Effector memory CD8-positive, alpha-beta T cell (primary cell): Measurements from ENCODE around the gene CD40LG.
A peak's percentile ranks its signal among the peaks of the same experiment; 100 is the strongest.

Experiments
- ATAC-seq: fragments of 150-1000 bp; cut with Tn5 transposase; replicated peaks from 2 replicates; pipeline ENCODE4 v1.10.0; 2021; ENCODE audit warnings: mild to moderate bottlenecking, moderate library complexity
- DNase-seq, 3 experiments: peaks; one replicate each; pipeline ENCODE4 v3.0.0; 2021
- H3K27ac Mint-ChIP-seq, 2 donors: one replicate each; pipeline ENCODE4 v1.8.0; 2022; ENCODE audit warnings: mild to moderate bottlenecking in 2 of 2, mixed read lengths in 2 of 2, moderate library complexity in 2 of 2
- H3K27me3 Mint-ChIP-seq, 2 donors: one replicate each; pipeline ENCODE4 v1.8.0; 2022; ENCODE audit warnings: mixed read lengths in 2 of 2
- H3K36me3 Mint-ChIP-seq: one replicate; pipeline ENCODE4 v1.8.0; 2022; ENCODE audit warnings: mild to moderate bottlenecking, moderate library complexity, mixed read lengths; ENCODE audit not compliant: insufficient read depth
- H3K4me1 Mint-ChIP-seq, 2 donors: one replicate each; pipeline ENCODE4 v1.8.0; 2022; ENCODE audit warnings: low read depth in 2 of 2, mixed read lengths in 2 of 2
- H3K4me3 Mint-ChIP-seq, 2 donors: one replicate each; pipeline ENCODE4 v1.8.0; 2022; ENCODE audit warnings: mild to moderate bottlenecking in 2 of 2, mixed read lengths in 2 of 2, moderate library complexity in 2 of 2
- H3K9me3 Mint-ChIP-seq, 2 donors: one replicate each; pipeline ENCODE4 v1.8.0; 2022; ENCODE audit warnings: mixed read lengths in 2 of 2
- total RNA-seq, 9 experiments: gene quantifications; one replicate each; lab custom pipeline; 2026; lab: John Stamatoyannopoulos, UW

The CD40LG gene
- 11.4 to 99.2 (median 31.5) reads per million in 9 experiments for total RNA-seq

GRCh38 chrX:136647677-136648360, at the start of gene CD40LG:
Gene CD40LG (plus strand): TSS chrX:136648158. CDS start chrX:136648249, 91 bp downstream.
- no peaks in the 10 kb centered on the region for H3K9me3 Mint-ChIP-seq
- H3K36me3 Mint-ChIP-seq = peaks cover 22% of the 10 kb centered on the region
- no peak for DNase-seq
- peak within 1 kb of the TSS; percentile 47 to 77 for H3K4me3 Mint-ChIP-seq
- H3K4me1 Mint-ChIP-seq = peaks cover 13 to 15% of the 10 kb centered on the region in 2 donors
- no peaks in the 10 kb centered on the region for H3K27me3 Mint-ChIP-seq
- no peak for ATAC-seq
- peak within 1 kb of the TSS in 1 of 2 donors; percentile 68 for H3K27ac Mint-ChIP-seq

GRCh38 chrX:136598631-136599030, 49.3 kb upstream of the CD40LG start:
- Mint-ChIP-seq H3K4me1 (peaks cover 8 to 17% of the 10 kb centered on the region in 2 donors), H3K27me3 (no peaks in the 10 kb centered on the region), H3K27ac (no peak overlapping the region), H3K36me3 (no peaks in the 10 kb centered on the region), H3K4me3 (peak overlapping the region in 1 of 2 donors; percentile 42), H3K9me3 (no peaks in the 10 kb centered on the region)
- ATAC-seq (peak; percentile 55), DNase-seq (no peak)

DNA sequence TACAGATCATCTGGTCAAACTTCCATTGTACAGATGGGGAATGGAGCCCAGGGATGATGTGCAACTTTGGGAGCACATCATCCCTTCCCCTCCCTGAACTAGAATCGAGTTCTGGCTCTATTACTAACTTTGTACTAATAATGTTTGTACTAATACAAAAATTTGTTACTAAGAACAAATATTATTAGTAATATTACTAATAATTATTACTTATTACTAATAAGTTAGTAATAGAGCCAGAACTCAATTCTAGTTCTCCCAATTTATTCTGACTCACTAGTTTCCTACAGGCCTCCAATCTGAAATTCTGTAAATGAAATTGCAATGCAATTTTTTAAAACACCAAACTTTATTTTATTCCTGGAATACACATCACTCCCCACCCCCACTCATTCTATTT, 47.9 kb upstream of the CD40LG start:
- Mint-ChIP-seq H3K4me3 (no peak overlapping the region), H3K9me3 (no peaks in the 10 kb centered on the region), H3K36me3 (no peaks in the 10 kb centered on the region), H3K27me3 (no peaks in the 10 kb centered on the region), H3K27ac (no peak overlapping the region), H3K4me1 (peaks cover 10 to 18% of the 10 kb centered on the region in 2 donors)
- ATAC-seq = no peak
- no peak for DNase-seq

DNA sequence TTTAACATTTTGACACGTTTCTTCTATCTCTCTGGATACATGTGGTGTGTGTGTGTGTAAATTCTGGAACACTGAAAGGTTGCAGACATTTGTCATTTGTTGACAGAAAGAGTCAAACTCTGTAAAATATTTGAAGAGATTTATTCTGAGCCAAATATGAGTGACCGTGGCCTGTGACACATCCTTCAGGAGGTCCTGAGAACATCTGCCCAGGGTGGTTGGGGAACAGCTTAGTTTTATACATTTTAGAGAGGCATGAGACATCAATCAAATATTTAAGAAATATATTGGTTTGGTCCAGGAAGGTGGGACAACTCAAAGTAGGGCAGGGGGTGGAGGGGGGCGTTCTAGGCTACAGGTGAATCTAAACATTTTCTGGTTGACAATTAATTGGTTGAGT, 40.7 kb upstream of the CD40LG start:
- Mint-ChIP-seq H3K4me1 (peaks cover 13 to 14% of the 10 kb centered on the region in 2 donors), H3K36me3 (no peaks in the 10 kb centered on the region), H3K27me3 (no peaks in the 10 kb centered on the region), H3K9me3 (no peaks in the 10 kb centered on the region), H3K27ac (no peak overlapping the region), H3K4me3 (no peak overlapping the region)
- ATAC-seq = no peak
- DNase-seq = no peak

- H3K36me3 Mint-ChIP-seq = no peaks in the 10 kb centered on the region
- H3K27me3 Mint-ChIP-seq = no peaks in the 10 kb centered on the region
- H3K4me1 Mint-ChIP-seq = peaks cover 8% of the 10 kb centered on the region in 2 donors
- no peaks in the 10 kb centered on the region for H3K9me3 Mint-ChIP-seq
- ATAC-seq (peak; percentile 82), DNase-seq (peak; percentile 31 to 33 (median 31))
- H3K4me3 Mint-ChIP-seq = peak overlapping the region in 1 of 2 donors; percentile 37
- peak overlapping the region in 1 of 2 donors; percentile 29 for H3K27ac Mint-ChIP-seq
Measured at GRCh38 chrX:136608295-136608933, 39.5 kb upstream of the CD40LG start.

- ATAC-seq (peak; percentile 72), DNase-seq (no peak)
- Mint-ChIP-seq H3K4me1 (no peaks in the 10 kb centered on the region), H3K4me3 (no peak overlapping the region), H3K27ac (no peak overlapping the region), H3K36me3 (no peaks in the 10 kb centered on the region), H3K9me3 (no peaks in the 10 kb centered on the region), H3K27me3 (no peaks in the 10 kb centered on the region)
Measured at GRCh38 chrX:136616987-136617685, 30.8 kb upstream of the CD40LG start.

GRCh38 chrX:136619899-136620505, 28.0 kb upstream of the CD40LG start:
- no peaks in the 10 kb centered on the region for H3K36me3 Mint-ChIP-seq
- H3K27me3 Mint-ChIP-seq = no peaks in the 10 kb centered on the region
- H3K9me3 Mint-ChIP-seq = no peaks in the 10 kb centered on the region
- H3K4me1 Mint-ChIP-seq = peaks cover 10 to 16% of the 10 kb centered on the region in 2 donors
- ATAC-seq (peak; percentile 49), DNase-seq (no peak)
- no peak overlapping the region for H3K27ac Mint-ChIP-seq
- H3K4me3 Mint-ChIP-seq = no peak overlapping the region

GRCh38 chrX:136620780-136621179, 27.2 kb upstream of the CD40LG start:
- H3K4me1 Mint-ChIP-seq = peaks cover 11 to 17% of the 10 kb centered on the region in 2 donors
- H3K27ac Mint-ChIP-seq = no peak overlapping the region
- H3K4me3 Mint-ChIP-seq = no peak overlapping the region
- no peaks in the 10 kb centered on the region for H3K27me3 Mint-ChIP-seq
- no peak for ATAC-seq
- DNase-seq = no peak
- no peaks in the 10 kb centered on the region for H3K36me3 Mint-ChIP-seq
- H3K9me3 Mint-ChIP-seq = no peaks in the 10 kb centered on the region

DNA sequence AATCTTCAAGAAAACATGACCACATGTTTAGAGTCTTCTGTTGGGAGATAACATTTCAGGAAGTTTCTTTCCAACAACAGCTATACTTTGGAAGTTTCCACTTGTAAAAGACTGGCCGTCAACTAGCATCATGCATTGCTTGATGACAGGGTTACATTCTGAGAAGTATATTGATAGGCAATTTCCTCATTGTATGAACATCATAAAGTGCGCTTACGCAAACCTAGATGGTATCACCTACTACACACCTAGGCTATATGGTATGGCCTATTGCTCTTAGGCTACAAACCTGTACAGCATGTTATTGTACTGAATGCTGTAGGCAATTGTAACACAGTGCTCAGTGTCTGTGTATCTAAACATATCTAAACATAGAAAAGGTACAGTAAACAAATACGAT, 25.4 kb upstream of the CD40LG start:
- ATAC-seq (no peak), DNase-seq (no peak)
- H3K4me3 Mint-ChIP-seq = no peak overlapping the region
- no peaks in the 10 kb centered on the region for H3K9me3 Mint-ChIP-seq
- no peaks in the 10 kb centered on the region for H3K27me3 Mint-ChIP-seq
- peaks cover 23 to 27% of the 10 kb centered on the region in 2 donors for H3K4me1 Mint-ChIP-seq
- no peak overlapping the region for H3K27ac Mint-ChIP-seq
- H3K36me3 Mint-ChIP-seq = no peaks in the 10 kb centered on the region

DNA sequence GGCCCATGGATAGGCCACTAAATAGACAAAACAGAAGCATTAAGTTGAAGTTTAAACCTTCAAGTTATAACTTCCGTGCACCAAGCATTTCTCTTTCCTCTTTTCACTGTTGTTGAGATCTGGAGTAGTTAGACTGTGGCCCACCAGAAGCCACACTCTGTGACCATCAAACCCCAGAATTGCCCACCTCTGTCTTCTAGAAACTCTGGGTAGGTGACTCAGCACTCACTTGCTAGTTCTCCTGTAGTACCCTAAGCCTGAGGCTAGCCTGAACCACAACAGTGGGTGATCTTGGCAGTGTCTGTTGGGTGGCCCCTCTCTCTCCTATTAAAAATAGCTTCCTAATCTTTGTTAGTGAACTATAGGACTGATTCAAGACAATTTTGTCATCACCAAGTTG, 24.6 kb upstream of the CD40LG start:
- H3K9me3 Mint-ChIP-seq = no peaks in the 10 kb centered on the region
- ATAC-seq (peak; percentile 30), DNase-seq (no peak)
- no peaks in the 10 kb centered on the region for H3K36me3 Mint-ChIP-seq
- H3K27ac Mint-ChIP-seq = peak overlapping the region in 1 of 2 donors; percentile 60
- H3K27me3 Mint-ChIP-seq = no peaks in the 10 kb centered on the region
- peak overlapping the region in 1 of 2 donors; percentile 22 for H3K4me3 Mint-ChIP-seq
- H3K4me1 Mint-ChIP-seq = peaks cover 25 to 28% of the 10 kb centered on the region in 2 donors

DNA sequence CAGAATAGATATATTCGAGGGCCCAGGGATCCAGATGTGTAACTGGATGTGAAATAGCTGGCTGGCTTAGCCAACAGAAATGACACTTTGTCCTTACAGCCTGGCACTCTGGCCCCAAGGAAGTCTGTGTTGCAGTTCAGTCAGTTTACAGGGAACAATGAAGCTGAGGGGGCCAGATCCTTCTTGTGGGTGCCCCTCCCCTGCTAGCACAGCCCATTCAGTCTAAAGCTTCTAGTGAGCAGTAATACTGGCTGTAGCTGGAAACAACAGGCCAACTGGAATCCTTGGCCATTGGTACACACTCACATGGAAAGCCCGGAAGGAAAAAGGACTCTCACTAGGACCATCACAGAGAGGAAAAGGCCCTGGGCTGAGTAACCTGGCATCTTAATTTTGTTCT, 22.7 kb upstream of the CD40LG start:
- DNase-seq (no peak), ATAC-seq (no peak)
- Mint-ChIP-seq H3K4me1 (peaks cover 35 to 36% of the 10 kb centered on the region in 2 donors), H3K9me3 (no peaks in the 10 kb centered on the region), H3K27me3 (no peaks in the 10 kb centered on the region), H3K36me3 (no peaks in the 10 kb centered on the region), H3K27ac (no peak overlapping the region), H3K4me3 (no peak overlapping the region)

DNA sequence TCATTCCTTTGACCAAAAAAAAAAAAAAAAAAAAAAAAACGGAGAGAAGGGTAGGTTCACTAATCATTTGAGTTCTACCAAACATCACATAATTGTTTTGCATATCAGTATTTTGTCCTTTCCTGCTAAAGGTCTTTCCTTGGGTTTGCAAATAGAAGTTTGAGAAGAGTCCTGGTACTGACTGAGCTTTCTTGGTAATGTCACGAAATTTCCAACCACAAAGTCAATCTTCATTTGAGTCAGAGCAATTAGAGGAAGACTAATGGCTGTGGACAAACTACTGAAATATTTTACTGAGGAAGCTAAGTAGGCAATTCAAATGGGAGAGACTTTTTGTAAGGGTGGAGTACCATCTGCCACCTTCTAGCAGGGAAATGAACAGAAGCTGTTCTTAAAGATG, 21.7 kb upstream of the CD40LG start:
- Mint-ChIP-seq H3K27me3 (no peaks in the 10 kb centered on the region), H3K4me1 (peaks cover 40% of the 10 kb centered on the region in 2 donors), H3K9me3 (no peaks in the 10 kb centered on the region), H3K4me3 (peak overlapping the region in 1 of 2 donors; percentile 47), H3K27ac (peak overlapping the region in 1 of 2 donors; percentile 56), H3K36me3 (no peaks in the 10 kb centered on the region)
- no peak for ATAC-seq
- DNase-seq = no peak

GRCh38 chrX:136626891-136627290, 21.1 kb upstream of the CD40LG start:
- H3K27ac Mint-ChIP-seq = peak overlapping the region; percentile 35 to 56
- DNase-seq = no peak
- no peaks in the 10 kb centered on the region for H3K36me3 Mint-ChIP-seq
- ATAC-seq = peak; percentile 16
- no peaks in the 10 kb centered on the region for H3K9me3 Mint-ChIP-seq
- no peaks in the 10 kb centered on the region for H3K27me3 Mint-ChIP-seq
- peak overlapping the region; percentile 58 to 65 for H3K4me3 Mint-ChIP-seq
- H3K4me1 Mint-ChIP-seq = peaks cover 40% of the 10 kb centered on the region in 2 donors
